ENCODE data around the gene SELENOO. TPM values are rescaled to one million over a fixed set of nuclear protein-coding genes. Genes with fewer than 3 reads are reported as not detected.

SELENOO gene
- total RNA-seq, 1 experiment from 2014 or later: 34.3 TPM

- CTCF ChIA-PET: no interaction called here
- ATAC-seq: no peak
- no peaks in the 10 kb centered on the region for H3K9me3 ChIP-seq (ENCODE audit: control insufficient read depth, insufficient read depth, low read depth, low read length)
- peaks cover 18% of the 10 kb centered on the region for H3K4me1 ChIP-seq (ENCODE audit: control insufficient read depth, insufficient read depth, low read length)
- BruUV-seq (replicated peaks): no TSS peak
- no peak for DNase-seq (ENCODE audit: low read depth, low spot score)
- in situ Hi-C loops (cut with HindIII; ENCODE audit: low pct_unique_long_range_greater_than_20kb, low sequenced_read_pairs) (no loop called here), intact Hi-C loops (cut with micrococcal nuclease; ENCODE audit: unreplicated experiment) (no loop called here)
- H3K4me3 ChIP-seq (ENCODE audit: low read depth in 2 of 2, low read length in 2 of 2): no peak overlapping the region
- TF ChIP-seq TCF7L2 (IDR thresholded peaks at IDR 0.05; ENCODE audit: low read depth, low read length) (no peak), POLR2AphosphoS5 (IDR thresholded peaks at IDR 0.05; ENCODE audit: low read depth, low read length) (no peak), SIN3A (IDR thresholded peaks at IDR 0.05; ENCODE audit: borderline replicate concordance, insufficient read depth, low read depth, low read length) (no peak), CTCF (IDR thresholded peaks at IDR 0.05) (no peak)
- TF ChIP-seq, protein P1, sequence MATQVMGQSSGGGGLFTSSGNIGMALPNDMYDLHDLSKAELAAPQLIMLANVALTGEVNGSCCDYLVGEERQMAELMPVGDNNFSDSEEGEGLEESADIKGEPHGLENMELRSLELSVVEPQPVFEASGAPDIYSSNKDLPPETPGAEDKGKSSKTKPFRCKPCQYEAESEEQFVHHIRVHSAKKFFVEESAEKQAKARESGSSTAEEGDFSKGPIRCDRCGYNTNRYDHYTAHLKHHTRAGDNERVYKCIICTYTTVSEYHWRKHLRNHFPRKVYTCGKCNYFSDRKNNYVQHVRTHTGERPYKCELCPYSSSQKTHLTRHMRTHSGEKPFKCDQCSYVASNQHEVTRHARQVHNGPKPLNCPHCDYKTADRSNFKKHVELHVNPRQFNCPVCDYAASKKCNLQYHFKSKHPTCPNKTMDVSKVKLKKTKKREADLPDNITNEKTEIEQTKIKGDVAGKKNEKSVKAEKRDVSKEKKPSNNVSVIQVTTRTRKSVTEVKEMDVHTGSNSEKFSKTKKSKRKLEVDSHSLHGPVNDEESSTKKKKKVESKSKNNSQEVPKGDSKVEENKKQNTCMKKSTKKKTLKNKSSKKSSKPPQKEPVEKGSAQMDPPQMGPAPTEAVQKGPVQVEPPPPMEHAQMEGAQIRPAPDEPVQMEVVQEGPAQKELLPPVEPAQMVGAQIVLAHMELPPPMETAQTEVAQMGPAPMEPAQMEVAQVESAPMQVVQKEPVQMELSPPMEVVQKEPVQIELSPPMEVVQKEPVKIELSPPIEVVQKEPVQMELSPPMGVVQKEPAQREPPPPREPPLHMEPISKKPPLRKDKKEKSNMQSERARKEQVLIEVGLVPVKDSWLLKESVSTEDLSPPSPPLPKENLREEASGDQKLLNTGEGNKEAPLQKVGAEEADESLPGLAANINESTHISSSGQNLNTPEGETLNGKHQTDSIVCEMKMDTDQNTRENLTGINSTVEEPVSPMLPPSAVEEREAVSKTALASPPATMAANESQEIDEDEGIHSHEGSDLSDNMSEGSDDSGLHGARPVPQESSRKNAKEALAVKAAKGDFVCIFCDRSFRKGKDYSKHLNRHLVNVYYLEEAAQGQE (IDR thresholded peaks at IDR 0.05; ENCODE audit: insufficient read depth in 1 of 2, low read depth in 2 of 2, low read length in 1 of 2): no peak
- H3K36me3 ChIP-seq (ENCODE audit: control insufficient read depth, insufficient read depth, low read length): no peaks in the 10 kb centered on the region; the same call in 1 of the 2 replicates
- no peak overlapping the region for H3K27ac ChIP-seq (ENCODE audit: low read length)
- no peaks in the 10 kb centered on the region for H3K27me3 ChIP-seq (ENCODE audit: control insufficient read depth, insufficient read depth, low read length)
- POLR2A ChIA-PET: no interaction called here
Measured at GRCh38 chr22:50248196-50249081, 47.6 kb downstream of the SELENOO start.

DNA sequence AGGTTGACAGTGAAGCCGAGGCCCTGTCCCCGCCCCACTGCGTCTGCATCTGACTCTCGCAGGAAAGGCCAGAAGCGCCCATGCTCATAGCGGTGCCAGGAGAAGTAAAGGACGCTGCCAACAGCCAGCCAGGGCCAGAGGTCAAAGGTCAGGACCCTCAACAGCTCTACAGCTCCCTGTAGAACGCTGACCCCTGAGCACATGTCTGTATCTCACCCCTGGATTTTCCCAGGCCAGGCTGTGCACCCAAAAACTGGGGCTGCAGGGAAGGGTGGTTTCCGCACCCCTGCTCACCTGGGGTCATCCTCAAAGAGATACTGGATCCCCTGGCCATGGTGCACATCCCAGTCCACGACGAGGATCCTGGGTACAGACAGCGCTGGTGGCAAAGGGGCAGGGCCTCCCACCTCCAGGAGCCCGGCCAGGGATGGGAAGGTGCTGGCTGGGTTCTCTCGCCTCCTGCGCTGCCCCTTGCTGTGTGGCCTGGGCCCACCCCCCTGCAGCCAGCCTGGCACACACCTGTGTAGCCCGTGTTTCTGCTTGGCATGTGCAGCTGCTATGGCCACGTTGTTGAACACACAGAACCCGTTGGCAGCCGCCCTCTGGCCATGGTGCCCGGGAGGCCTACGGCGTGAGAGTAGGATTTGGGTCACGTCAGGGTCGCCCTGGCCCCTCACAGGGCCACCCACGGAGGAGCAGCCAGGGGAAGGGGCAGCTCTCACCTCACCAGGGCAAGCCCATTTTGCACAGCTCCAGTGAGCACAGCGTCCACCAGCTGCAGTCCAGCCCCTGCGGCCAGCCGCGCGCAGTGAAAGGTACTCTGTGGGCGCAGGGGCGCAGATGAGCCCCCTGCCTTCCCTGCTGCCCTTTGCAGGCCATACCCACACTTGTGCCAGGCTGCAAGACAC lies 48.8 kb downstream of the SELENOO start:
- Histone ChIP-seq H3K36me3 (ENCODE audit: control insufficient read depth, insufficient read depth, low read length) (no peaks in the 10 kb centered on the region; the same call in 1 of the 2 replicates), H3K9me3 (ENCODE audit: control insufficient read depth, insufficient read depth, low read depth, low read length) (no peaks in the 10 kb centered on the region), H3K27ac (ENCODE audit: low read length) (peak overlapping the region; percentile 78; the same call in 1 of the 2 replicates), H3K4me1 (ENCODE audit: control insufficient read depth, insufficient read depth, low read length) (peaks cover 25% of the 10 kb centered on the region), H3K4me3 (ENCODE audit: low read depth in 2 of 2, low read length in 2 of 2) (peak overlapping the region in 1 of 2 experiments; percentile 62; a peak in 1 of 4 replicates), H3K27me3 (ENCODE audit: control insufficient read depth, insufficient read depth, low read length) (no peaks in the 10 kb centered on the region)
- ATAC-seq (no peak), DNase-seq (ENCODE audit: low read depth, low spot score) (no peak)
- CTCF ChIA-PET: no interaction called here
- POLR2A ChIA-PET: no interaction called here
- intact Hi-C loops (cut with micrococcal nuclease; ENCODE audit: unreplicated experiment): no loop called here
- no peak for TF ChIP-seq SIN3A (IDR thresholded peaks at IDR 0.05; ENCODE audit: borderline replicate concordance, insufficient read depth, low read depth, low read length)
- in situ Hi-C loops (cut with HindIII; ENCODE audit: low pct_unique_long_range_greater_than_20kb, low sequenced_read_pairs): no loop called here
- BruUV-seq (replicated peaks): no TSS peak
